ENCODE data around the gene FAM181B.
"Not testable (repeated sequence)": the region's sequence is repeated elsewhere in the genome, so short reads cannot be mapped to it uniquely, and the experiment has no call there.

The FAM181B gene

GRCh38 chr11:82692981-82693380 is 40.7 kb downstream of the FAM181B start:
- no peak for TF ChIP-seq CTCF (IDR thresholded peaks at IDR 0.05; ENCODE audit: insufficient read depth, low read depth, low read length, missing control alignments)
- H3K4me3 ChIP-seq (ENCODE audit: low read length) = no peak overlapping the region
- no peak for DNase-seq (ENCODE audit: low read depth)

GRCh38 chr11:82689347-82689746 is 44.3 kb downstream of the FAM181B start:
- H3K4me3 ChIP-seq (ENCODE audit: low read length) = peak overlapping the region; percentile 34
- not testable (repeated sequence) for DNase-seq (ENCODE audit: low read depth)

GRCh38 chr11:82686211-82686610 is 47.5 kb downstream of the FAM181B start:
- DNase-seq (ENCODE audit: low read depth) = no peak
- no peak for TF ChIP-seq CTCF (IDR thresholded peaks at IDR 0.05; ENCODE audit: insufficient read depth, low read depth, low read length, missing control alignments)
- H3K4me3 ChIP-seq (ENCODE audit: low read length) = no peak overlapping the region

- no peak for TF ChIP-seq CTCF (IDR thresholded peaks at IDR 0.05; ENCODE audit: insufficient read depth, low read depth, low read length, missing control alignments)
- no peak overlapping the region for H3K4me3 ChIP-seq (ENCODE audit: low read length)
- DNase-seq (ENCODE audit: low read depth) = peak; percentile 14
Measured at GRCh38 chr11:82683029-82683428, 50.6 kb downstream of the FAM181B start.

GRCh38 chr11:82682003-82682751 is 51.5 kb downstream of the FAM181B start:
- H3K4me3 ChIP-seq (ENCODE audit: low read length) = no peak overlapping the region
- peak; percentile 67 for TF ChIP-seq CTCF (IDR thresholded peaks at IDR 0.05; ENCODE audit: insufficient read depth, low read depth, low read length, missing control alignments)
- DNase-seq (ENCODE audit: low read depth) = peak; percentile 85

- TF ChIP-seq CTCF (IDR thresholded peaks at IDR 0.05; ENCODE audit: insufficient read depth, low read depth, low read length, missing control alignments) = no peak
- H3K4me3 ChIP-seq (ENCODE audit: low read length) = no peak overlapping the region
- DNase-seq (ENCODE audit: low read depth) = no peak
Measured at GRCh38 chr11:82680252-82680651, 53.4 kb downstream of the FAM181B start.
